SW 1271 (cell line): ENCODE measurements around the gene GALNT18.

ENCODE experiments used
- DNase-seq, 2 experiments: peaks; one replicate each; lab custom pipeline; 2025; lab: John Stamatoyannopoulos, UW

The GALNT18 gene

GRCh38 chr11:11567936-11568650 lies 53.7 kb downstream of the GALNT18 start:
- no peak for DNase-seq

- DNase-seq = no peak
Measured at GRCh38 chr11:11565636-11566035, 56.2 kb downstream of the GALNT18 start.

- no peak for DNase-seq
Measured at GRCh38 chr11:11563200-11563975, 58.4 kb downstream of the GALNT18 start.

- DNase-seq = no peak
Measured at GRCh38 chr11:11561991-11562390, 59.8 kb downstream of the GALNT18 start.

- no peak for DNase-seq
Measured at GRCh38 chr11:11558826-11559225, 63.0 kb downstream of the GALNT18 start.

GRCh38 chr11:11558396-11558795 lies 63.4 kb downstream of the GALNT18 start:
- no peak for DNase-seq

GRCh38 chr11:11555208-11555607 lies 66.6 kb downstream of the GALNT18 start:
- no peak for DNase-seq

- DNase-seq = no peak
Measured at GRCh38 chr11:11553573-11553972, 68.2 kb downstream of the GALNT18 start.

- DNase-seq = no peak
Measured at GRCh38 chr11:11552529-11553087, 69.2 kb downstream of the GALNT18 start.

GRCh38 chr11:11550534-11550933 lies 71.3 kb downstream of the GALNT18 start:
- no peak for DNase-seq

- DNase-seq = no peak
Measured at GRCh38 chr11:11545285-11546275, 76.2 kb downstream of the GALNT18 start.

GRCh38 chr11:11543656-11544055 lies 78.1 kb downstream of the GALNT18 start:
- no peak for DNase-seq

- DNase-seq = no peak
Measured at GRCh38 chr11:11540157-11540556, 81.6 kb downstream of the GALNT18 start.

GRCh38 chr11:11538277-11538960 lies 83.4 kb downstream of the GALNT18 start:
- DNase-seq = no peak

- DNase-seq = no peak
Measured at GRCh38 chr11:11537871-11538270, 83.9 kb downstream of the GALNT18 start.

GRCh38 chr11:11537372-11537771 lies 84.4 kb downstream of the GALNT18 start:
- no peak for DNase-seq

- DNase-seq = no peak
Measured at GRCh38 chr11:11536650-11537049, 85.2 kb downstream of the GALNT18 start.

- DNase-seq = no peak
Measured at GRCh38 chr11:11535611-11536010, 86.2 kb downstream of the GALNT18 start.

- DNase-seq = no peak
Measured at GRCh38 chr11:11534981-11535380, 86.8 kb downstream of the GALNT18 start.

GRCh38 chr11:11533751-11534150 lies 88.1 kb downstream of the GALNT18 start:
- no peak for DNase-seq

- DNase-seq = no peak
Measured at GRCh38 chr11:11533057-11533456, 88.7 kb downstream of the GALNT18 start.
